Naive B cell (primary cell): ENCODE data around the gene PRRT1. TPM values are rescaled to one million over a fixed set of nuclear protein-coding genes. Genes with fewer than 3 reads are reported as not detected.

Experiments used
- polyA plus RNA-seq, 6 donors: library from polyadenylated mRNA; unstranded; fragments of 300-500 nt; fragmentation: Illumina TruSeq; gene quantifications; one replicate each; pipeline ENCODE4 v1.2.3, GENCODE V29; 2021; ENCODE audit warnings: low read depth in 6 of 6

PRRT1 gene
- polyA plus RNA-seq, 6 donors from 2014 or later: not detected

Other genes with a start within 250 kb of the PRRT1 start
- under 1 TPM in 1 of 6 donors, not detected in 5; 0.20 TPM for gene ZBTB12, start 249.9 kb downstream of the PRRT1 start, polyA plus RNA-seq
- under 1 TPM in 1 of 6 donors, not detected in 5; 0.31 TPM for gene C2, start 224.2 kb downstream of the PRRT1 start, polyA plus RNA-seq
- 1 to 10 TPM in 3 of 6 donors, under 1 TPM in 1, not detected in 2; 0.68 to 1.6 (median 1.1) TPM for gene CFB, start 205.8 kb downstream of the PRRT1 start, polyA plus RNA-seq
- gene NELFE, start 193.0 kb downstream of the PRRT1 start, polyA plus RNA-seq: 100 to 1,000 TPM in 1 of 6 donors, 10 to 100 TPM in 5; 59.1 to 104 (median 65.3) TPM
- gene SKIC2, start 192.8 kb downstream of the PRRT1 start, polyA plus RNA-seq: 10 to 100 TPM; 10.7 to 21.0 (median 18.1) TPM
- 10 to 100 TPM; 15.5 to 24.0 (median 20.5) TPM for gene DXO, start 179.8 kb downstream of the PRRT1 start, polyA plus RNA-seq
- gene C4A, start 169.9 kb downstream of the PRRT1 start, polyA plus RNA-seq: under 1 TPM in 3 of 6 donors, not detected in 3; 0.27 to 0.54 (median 0.29) TPM
- 1 to 10 TPM in 1 of 6 donors, under 1 TPM in 1, not detected in 4; 0.60 to 1.0 TPM for gene C4B, start 137.1 kb downstream of the PRRT1 start, polyA plus RNA-seq
- gene CYP21A2, start 113.5 kb downstream of the PRRT1 start, polyA plus RNA-seq: not detected
- under 1 TPM in 2 of 6 donors, not detected in 4; 0.23 to 0.44 TPM for gene TNXB, start 42.6 kb downstream of the PRRT1 start, polyA plus RNA-seq
- 10 to 100 TPM; 25.7 to 35.0 (median 32.4) TPM for gene ATF6B, start 23.7 kb downstream of the PRRT1 start, polyA plus RNA-seq
- gene FKBPL, start 21.7 kb downstream of the PRRT1 start, polyA plus RNA-seq: 1 to 10 TPM in 5 of 6 donors, not detected in 1; 1.0 to 3.4 (median 1.6) TPM
- 1 to 10 TPM in 4 of 6 donors, under 1 TPM in 1, not detected in 1; 0.96 to 3.0 (median 2.0) TPM for gene PPT2, start 2.2 kb upstream of the PRRT1 start, polyA plus RNA-seq
- not detected for gene EGFL8, start 12.7 kb upstream of the PRRT1 start, polyA plus RNA-seq
- 10 to 100 TPM in 5 of 6 donors, 1 to 10 TPM in 1; 9.1 to 20.6 (median 13.1) TPM for gene AGPAT1, start 24.1 kb upstream of the PRRT1 start, polyA plus RNA-seq
- gene RNF5, start 26.5 kb upstream of the PRRT1 start, polyA plus RNA-seq: 100 to 1,000 TPM in 3 of 6 donors, 10 to 100 TPM in 3; 85.9 to 116 (median 102) TPM
- 1 to 10 TPM in 1 of 6 donors, under 1 TPM in 3, not detected in 2; 0.32 to 1.1 (median 0.63) TPM for gene AGER, start 32.3 kb upstream of the PRRT1 start, polyA plus RNA-seq
- 1 to 10 TPM in 5 of 6 donors, under 1 TPM in 1; 0.64 to 4.0 (median 3.1) TPM for gene PBX2, start 38.3 kb upstream of the PRRT1 start, polyA plus RNA-seq
- 100 to 1,000 TPM in 5 of 6 donors, 10 to 100 TPM in 1; 99.0 to 145 (median 125) TPM for gene GPSM3, start 40.7 kb upstream of the PRRT1 start, polyA plus RNA-seq
- gene NOTCH4, start 72.1 kb upstream of the PRRT1 start, polyA plus RNA-seq: 1 to 10 TPM; 5.1 to 10.0 (median 8.4) TPM
- gene TSBP1, start 220.0 kb upstream of the PRRT1 start, polyA plus RNA-seq: not detected